ENCODE results near the gene EDARADD.

- TF ChIP-seq CTCF (IDR thresholded peaks at IDR 0.05), result no peak
- no peak for TF ChIP-seq POLR2A (IDR thresholded peaks at IDR 0.05)
Observed at GRCh38 chr1:236468625-236469024, 74.5 kb downstream of the EDARADD start.

Measured in ovary (tissue), 3 donors.